Stimulated activated effector memory CD8-positive, alpha-beta T cell treated with anti-CD3 and anti-CD28 coated beads, Interleukin-12 subunit alpha, Interleukin-12 subunit beta, amount 100 ng/mL, for 72 hours (primary cell): Measurements from ENCODE around the gene FAM76B.

Experiments
- ATAC-seq: fragments of 150-1000 bp; cut with Tn5 transposase; 2 replicates; pipeline ENCODE4 v1.10.0; 2021
- DNase-seq, 2 donors: peaks; one replicate each; pipeline ENCODE4 v3.0.0; 2021 to 2022; ENCODE audit warnings: low spot score in 2 of 2
- H3K27ac Mint-ChIP-seq: one replicate; pipeline ENCODE4 v1.8.0; 2022; ENCODE audit warnings: mild to moderate bottlenecking, mixed read lengths
- H3K36me3 Mint-ChIP-seq: one replicate; pipeline ENCODE4 v1.8.0; 2022; ENCODE audit warnings: mild to moderate bottlenecking, mixed read lengths
- H3K4me1 Mint-ChIP-seq: one replicate; pipeline ENCODE4 v1.8.0; 2022; ENCODE audit warnings: mixed read lengths
- H3K4me3 Mint-ChIP-seq: one replicate; pipeline ENCODE4 v1.8.0; 2022; ENCODE audit warnings: mild to moderate bottlenecking, mixed read lengths
- H3K9me3 Mint-ChIP-seq: one replicate; pipeline ENCODE4 v1.8.0; 2022; ENCODE audit warnings: mixed read lengths

FAM76B gene

GRCh38 chr11:95727620-95728019, 62.0 kb downstream of the FAM76B start:
- H3K4me1 Mint-ChIP-seq: no peaks in the 10 kb centered on the region
- ATAC-seq: no peak
- no peaks in the 10 kb centered on the region for H3K36me3 Mint-ChIP-seq
- H3K4me3 Mint-ChIP-seq: no peak overlapping the region
- no peak for DNase-seq
- no peak overlapping the region for H3K27ac Mint-ChIP-seq
- no peaks in the 10 kb centered on the region for H3K9me3 Mint-ChIP-seq

DNA sequence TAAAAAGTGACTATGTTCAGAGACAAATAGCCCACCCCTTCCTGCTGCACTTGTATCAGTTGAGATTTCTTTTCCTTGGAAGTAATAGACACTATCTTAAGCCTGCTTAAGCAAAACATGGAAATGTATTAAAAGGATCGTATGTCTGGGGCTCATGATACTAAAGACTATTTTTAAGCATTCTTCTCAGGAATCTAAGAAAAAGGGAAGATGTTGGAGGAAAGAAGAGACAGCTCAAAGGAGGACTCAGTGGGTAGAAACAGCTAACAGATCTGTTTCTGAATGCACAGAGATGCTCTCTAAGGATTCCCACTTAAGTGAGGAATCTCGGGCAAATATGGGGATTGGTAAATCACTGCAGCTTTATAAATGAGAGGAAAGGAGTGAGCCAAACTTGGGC, 62.5 kb downstream of the FAM76B start:
- Mint-ChIP-seq H3K9me3 (no peaks in the 10 kb centered on the region), H3K4me3 (no peak overlapping the region), H3K4me1 (no peaks in the 10 kb centered on the region), H3K27ac (no peak overlapping the region), H3K36me3 (no peaks in the 10 kb centered on the region)
- DNase-seq (no peak), ATAC-seq (no peak)

DNA sequence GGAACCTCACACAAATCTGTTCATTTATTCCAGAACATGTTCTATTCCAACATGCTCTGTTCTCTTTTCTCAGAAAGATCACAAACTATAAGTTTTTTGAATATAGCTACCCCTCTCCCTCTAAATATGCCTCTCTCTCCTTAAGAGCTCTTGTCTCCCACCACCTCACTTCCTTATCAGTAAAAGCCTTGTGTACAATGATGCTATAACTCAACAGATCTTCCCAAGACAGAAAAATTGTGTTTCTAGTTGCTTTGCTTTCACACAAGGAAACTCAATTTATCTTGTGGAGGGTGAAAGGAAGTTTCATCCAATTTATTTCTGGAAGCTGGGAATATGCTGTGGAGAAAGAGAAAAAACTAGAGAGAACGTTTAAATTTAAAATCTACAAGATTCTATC, 64.4 kb downstream of the FAM76B start:
- ATAC-seq (no peak), DNase-seq (no peak)
- H3K4me3 Mint-ChIP-seq: no peak overlapping the region
- H3K36me3 Mint-ChIP-seq: no peaks in the 10 kb centered on the region
- H3K9me3 Mint-ChIP-seq: no peaks in the 10 kb centered on the region
- H3K4me1 Mint-ChIP-seq: no peaks in the 10 kb centered on the region
- H3K27ac Mint-ChIP-seq: no peak overlapping the region

- ATAC-seq: no peak
- H3K9me3 Mint-ChIP-seq: no peaks in the 10 kb centered on the region
- no peaks in the 10 kb centered on the region for H3K4me1 Mint-ChIP-seq
- no peak overlapping the region for H3K4me3 Mint-ChIP-seq
- H3K27ac Mint-ChIP-seq: no peak overlapping the region
- no peaks in the 10 kb centered on the region for H3K36me3 Mint-ChIP-seq
- no peak for DNase-seq
These were observed 66.1 kb downstream of the FAM76B start for GRCh38 chr11:95723361-95723942.

- ATAC-seq (no peak), DNase-seq (no peak)
- no peak overlapping the region for H3K27ac Mint-ChIP-seq
- no peaks in the 10 kb centered on the region for H3K9me3 Mint-ChIP-seq
- H3K4me3 Mint-ChIP-seq: no peak overlapping the region
- H3K4me1 Mint-ChIP-seq: peaks cover 13% of the 10 kb centered on the region
- H3K36me3 Mint-ChIP-seq: no peaks in the 10 kb centered on the region
These were observed 69.4 kb downstream of the FAM76B start for GRCh38 chr11:95720195-95720594.
